GM18499 (cell line): ENCODE results near the gene SLC39A5.
"Not testable (repeated sequence)": the region's sequence is repeated elsewhere in the genome, so short reads cannot be mapped to it uniquely, and the experiment has no call there.

Experiments used
- ATAC-seq: cut with Tn5 transposase; IDR thresholded peaks from one replicate; pipeline ENCODE4 v1.9.1; 2021; ENCODE audit warnings: moderate number of reproducible peaks; ENCODE audit not compliant: insufficient read depth, unreplicated experiment

Gene SLC39A5

DNA sequence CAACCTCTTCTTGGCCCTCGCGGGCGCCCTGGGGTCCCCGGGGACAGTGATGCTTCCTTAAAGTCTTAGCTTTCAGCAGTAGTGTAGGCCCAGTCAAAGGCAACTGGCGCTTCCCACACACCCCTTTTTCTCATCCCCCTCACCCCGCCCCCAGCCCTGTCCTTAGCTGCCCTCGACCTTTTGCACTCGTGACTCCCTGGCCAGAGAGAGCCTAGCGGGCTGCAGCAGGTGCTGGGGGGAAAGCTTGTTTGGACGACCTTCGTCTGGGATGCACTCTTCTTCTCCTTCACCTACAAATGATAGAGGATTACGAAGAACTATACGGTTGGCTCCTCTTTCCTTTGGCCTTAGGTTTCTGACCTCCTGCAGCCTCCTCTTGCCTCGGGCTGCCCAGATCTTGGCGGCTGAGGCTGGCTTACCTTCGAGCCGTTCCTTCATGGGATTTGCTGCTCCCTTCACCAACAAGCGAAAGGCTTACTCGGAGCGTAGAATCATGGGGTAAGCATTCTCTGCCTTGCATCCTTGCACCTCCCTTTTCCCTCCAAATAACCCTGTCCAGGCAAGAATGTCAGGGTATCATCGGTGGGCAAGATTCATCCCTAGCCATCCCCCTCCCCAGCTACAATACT, 37.7 kb downstream of the SLC39A5 start:
- no peak for ATAC-seq

DNA sequence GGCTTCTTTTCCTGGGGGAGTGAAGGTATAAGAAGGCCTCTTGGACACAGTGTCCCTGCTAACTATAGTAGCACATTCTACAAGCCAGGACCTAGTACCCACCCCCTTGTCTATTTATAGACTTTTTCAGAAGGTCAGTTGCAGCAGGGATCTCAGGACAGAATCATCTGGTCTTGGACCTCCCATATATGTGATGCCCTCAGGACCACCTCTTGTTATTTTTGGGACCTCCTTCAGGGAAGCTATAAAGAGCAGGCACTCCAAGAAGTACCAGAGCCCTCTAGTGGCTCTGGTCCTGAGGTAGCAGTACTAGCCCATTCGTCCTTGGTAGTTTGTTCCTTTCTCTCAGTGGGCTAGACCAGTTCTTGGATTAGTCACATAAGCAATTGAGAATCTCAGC, 41.2 kb downstream of the SLC39A5 start:
- no peak for ATAC-seq

DNA sequence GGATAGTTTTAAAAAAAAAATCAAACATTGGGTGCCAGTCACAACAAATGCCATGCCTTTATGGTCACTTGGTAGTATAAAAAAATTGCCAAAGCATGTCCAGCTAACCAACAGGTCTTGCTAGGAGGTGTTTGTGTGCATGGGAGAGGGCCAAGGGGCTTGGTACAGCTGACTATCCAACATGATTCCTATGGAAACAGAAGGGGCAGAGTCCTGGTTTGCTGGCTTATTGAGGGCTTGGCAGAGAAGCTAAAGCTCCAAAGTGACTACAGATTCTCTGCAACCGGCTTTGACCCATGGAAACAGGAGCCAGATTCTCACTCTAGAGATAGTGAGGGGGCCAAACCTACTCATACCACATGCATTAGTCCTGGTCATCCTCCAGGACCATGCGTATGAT, 42.6 kb downstream of the SLC39A5 start:
- ATAC-seq, result not testable (repeated sequence)

DNA sequence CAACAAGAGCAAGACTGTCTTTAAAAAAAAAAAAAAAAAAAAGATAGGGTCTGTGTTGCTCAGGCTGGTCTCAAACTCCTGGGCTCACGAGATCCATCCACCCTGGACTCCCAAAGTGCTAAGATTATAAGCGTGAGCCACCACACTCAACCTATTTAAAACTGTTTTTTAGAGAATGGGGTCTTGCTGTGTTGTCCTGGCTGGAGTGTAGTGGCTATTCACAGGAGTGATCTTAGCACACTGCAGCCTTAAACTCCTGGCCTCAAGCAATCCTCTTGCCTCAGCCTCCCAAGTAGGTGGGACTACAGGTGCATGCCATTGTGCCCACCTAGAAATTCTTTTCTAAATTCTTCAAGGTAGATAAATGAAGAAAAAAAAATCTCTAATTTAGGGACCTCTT, 44.4 kb downstream of the SLC39A5 start:
- no peak for ATAC-seq

DNA sequence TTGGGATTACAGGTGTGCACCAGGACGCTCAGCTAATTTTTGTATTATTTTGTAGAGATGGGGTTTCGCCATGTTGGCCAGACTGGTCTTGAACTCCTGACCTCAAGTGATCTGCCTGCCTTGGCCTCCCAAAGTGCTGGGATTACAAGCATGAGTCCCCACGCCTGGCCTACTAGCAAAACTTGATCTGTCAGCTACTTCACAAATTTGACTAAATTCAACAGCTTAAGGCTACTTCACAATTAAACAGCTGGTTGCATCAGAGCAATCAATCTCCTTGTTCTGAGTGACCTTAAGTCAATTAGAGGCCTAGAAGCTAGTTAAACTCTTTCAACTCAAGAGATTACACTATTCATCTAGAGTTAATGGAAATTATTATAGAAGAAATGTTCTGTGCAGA, 49.1 kb downstream of the SLC39A5 start:
- no peak for ATAC-seq

DNA sequence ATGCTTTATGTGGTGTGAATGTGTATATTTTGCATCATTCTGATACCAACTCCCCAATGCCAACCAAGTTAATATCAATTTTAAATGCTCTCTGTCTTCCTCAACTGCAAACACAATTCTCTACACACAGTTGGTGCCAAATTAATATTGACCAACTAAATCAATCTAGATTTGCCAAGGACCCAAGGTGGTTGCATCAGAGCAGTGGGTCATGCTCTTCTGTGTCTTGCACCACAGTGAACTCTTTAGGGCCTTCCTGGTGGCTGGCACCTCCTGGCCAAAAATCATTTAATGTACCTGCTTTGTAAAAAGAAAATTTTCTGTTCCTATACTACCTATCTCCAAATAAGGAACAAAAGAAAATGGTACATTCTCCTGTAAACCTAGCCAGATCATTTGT, 51.0 kb downstream of the SLC39A5 start:
- ATAC-seq, result no peak

DNA sequence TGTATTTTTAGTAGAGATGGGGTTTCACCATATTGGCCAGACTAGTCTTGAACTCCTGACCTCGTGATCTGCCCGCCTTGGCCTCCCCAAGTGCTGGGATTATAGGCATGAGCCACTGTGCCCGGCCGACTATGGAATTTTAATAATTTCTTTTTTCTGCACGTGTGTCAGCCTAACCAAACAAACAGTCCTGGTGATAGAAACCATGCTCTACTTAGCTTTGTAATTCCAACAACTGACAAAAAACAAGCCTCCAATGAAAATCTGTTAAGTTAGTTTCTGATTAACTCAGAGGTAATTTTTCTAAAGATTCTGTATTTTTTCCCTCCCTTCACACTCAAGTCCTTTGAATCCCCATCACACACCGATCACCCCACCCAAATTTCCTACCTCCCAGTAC, 52.2 kb downstream of the SLC39A5 start:
- ATAC-seq, result no peak

DNA sequence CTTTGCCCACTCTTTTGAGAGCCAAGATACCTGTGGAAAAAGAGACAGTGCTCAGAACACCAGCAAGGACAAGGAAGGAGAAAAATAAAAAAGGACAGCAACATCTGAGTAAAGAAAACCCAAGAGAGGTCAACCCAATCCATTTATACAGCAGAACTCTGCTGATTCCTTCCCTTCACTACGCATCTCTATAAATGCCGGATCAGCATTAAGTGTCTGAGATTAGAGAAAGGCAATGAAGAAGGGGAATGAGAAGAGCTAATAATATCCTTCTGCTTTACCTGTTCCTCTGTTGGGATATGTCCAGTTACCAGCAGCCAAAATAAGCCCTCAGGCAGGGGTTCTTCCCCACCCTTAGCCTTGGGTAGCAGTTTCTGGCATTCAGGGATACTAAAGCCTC, 52.7 kb downstream of the SLC39A5 start:
- ATAC-seq, result no peak

DNA sequence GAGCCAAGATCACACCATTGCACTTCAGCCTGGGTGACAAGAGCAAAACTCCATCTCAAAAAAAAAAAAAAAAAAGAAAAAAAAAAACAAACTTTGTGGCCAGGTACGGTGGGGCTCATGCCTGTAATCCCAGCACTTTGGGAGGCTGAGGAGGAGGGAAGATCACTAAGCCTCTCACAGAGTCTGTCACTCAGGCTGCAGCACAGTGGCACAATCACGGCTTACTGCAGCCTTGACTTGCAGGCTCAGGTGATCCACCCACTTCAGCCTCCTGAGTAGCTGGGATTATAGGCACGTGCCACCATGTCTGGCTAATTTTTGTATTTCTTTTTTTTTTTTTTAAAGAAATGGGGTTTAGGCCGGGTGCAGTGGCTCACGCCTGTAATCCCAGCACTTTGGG, 54.4 kb downstream of the SLC39A5 start:
- ATAC-seq, result not testable (repeated sequence)

DNA sequence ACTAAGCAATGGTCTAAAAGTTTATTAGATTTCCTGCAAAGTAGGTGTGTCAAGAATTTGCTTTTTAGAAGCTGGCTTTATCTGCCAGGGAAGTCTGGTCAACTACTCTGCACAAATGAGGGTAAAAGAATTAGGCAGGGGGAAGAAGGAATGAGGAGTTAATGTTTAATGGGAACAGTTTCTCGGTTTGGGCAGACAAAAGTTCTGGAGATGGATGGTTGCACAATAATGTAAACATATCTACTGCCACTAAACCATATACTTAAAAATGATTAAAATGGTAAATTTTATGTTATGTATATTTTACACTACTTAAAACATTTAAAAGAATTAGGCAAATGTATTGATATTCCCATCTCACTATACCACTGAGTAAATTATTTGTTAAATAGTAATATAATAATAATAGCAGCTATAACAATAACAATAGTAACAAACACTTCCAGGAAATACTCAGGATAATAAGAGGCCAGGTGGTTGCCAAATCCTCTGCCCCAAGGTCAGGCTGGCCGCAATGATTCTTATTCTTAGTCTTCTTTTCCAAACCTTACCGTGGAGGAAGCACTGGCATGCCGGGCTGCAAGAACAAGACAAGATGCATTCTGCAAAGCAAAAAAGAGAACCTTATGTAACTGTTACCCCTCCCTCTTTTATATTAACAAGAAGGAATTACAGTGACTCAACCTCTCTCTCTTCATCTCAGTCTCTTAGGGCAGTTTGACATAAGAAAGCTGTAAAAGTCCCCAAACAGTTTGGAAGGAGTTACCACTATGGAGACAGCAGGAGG, 56.4 kb downstream of the SLC39A5 start:
- no peak for ATAC-seq
